ENCODE measurements around the gene NUP188.

DNA sequence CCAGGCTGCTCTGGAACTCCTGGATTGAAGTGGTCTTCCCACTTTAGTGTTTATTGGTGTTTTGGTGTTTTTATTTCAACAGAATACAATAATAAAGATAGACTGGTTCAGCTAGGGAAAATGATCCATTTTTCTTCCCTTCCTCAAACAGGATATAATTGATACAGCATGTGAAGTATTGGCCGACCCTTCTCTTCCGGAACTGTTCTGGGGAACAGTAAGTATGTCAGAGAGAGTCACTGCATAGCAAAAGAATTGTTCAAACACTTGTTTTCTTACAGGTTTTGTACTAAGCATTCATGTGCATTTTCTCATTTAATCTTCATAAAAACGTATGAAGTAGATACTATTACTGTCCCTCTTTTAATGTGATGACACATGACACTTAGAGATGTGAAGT, 31.6 kb downstream of the NUP188 start:
- no peak for TF ChIP-seq EZH2 (IDR thresholded peaks at IDR 0.05; ENCODE audit: low read length)
- TF ChIP-seq, protein P1, sequence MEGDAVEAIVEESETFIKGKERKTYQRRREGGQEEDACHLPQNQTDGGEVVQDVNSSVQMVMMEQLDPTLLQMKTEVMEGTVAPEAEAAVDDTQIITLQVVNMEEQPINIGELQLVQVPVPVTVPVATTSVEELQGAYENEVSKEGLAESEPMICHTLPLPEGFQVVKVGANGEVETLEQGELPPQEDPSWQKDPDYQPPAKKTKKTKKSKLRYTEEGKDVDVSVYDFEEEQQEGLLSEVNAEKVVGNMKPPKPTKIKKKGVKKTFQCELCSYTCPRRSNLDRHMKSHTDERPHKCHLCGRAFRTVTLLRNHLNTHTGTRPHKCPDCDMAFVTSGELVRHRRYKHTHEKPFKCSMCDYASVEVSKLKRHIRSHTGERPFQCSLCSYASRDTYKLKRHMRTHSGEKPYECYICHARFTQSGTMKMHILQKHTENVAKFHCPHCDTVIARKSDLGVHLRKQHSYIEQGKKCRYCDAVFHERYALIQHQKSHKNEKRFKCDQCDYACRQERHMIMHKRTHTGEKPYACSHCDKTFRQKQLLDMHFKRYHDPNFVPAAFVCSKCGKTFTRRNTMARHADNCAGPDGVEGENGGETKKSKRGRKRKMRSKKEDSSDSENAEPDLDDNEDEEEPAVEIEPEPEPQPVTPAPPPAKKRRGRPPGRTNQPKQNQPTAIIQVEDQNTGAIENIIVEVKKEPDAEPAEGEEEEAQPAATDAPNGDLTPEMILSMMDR (optimal IDR thresholded peaks at IDR 0.05 in 1 of 3, IDR thresholded peaks at IDR 0.05 in 1 of 3, conservative IDR thresholded peaks at IDR 0.05 in 1 of 3; ENCODE audit: extremely low read depth in 1 of 3, insufficient read depth in 2 of 3, low read length in 3 of 3) = no peak
